Central memory CD4-positive, alpha-beta T cell (primary cell): Measurements from ENCODE around the gene SMIM5.
"Not testable (repeated sequence)": the region's sequence is repeated elsewhere in the genome, so short reads cannot be mapped to it uniquely, and the experiment has no call there.

ENCODE experiments used
- DNase-seq: peaks from one replicate; pipeline ENCODE4 v3.0.0; 2022
- total RNA-seq, 3 experiments: gene quantifications; one replicate each; lab custom pipeline; 2026; lab: John Stamatoyannopoulos, UW

SMIM5 gene, protein sequence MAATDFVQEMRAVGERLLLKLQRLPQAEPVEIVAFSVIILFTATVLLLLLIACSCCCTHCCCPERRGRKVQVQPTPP
- 0 to 1.7 (median 0.05) reads per million in 3 experiments for total RNA-seq

DNA sequence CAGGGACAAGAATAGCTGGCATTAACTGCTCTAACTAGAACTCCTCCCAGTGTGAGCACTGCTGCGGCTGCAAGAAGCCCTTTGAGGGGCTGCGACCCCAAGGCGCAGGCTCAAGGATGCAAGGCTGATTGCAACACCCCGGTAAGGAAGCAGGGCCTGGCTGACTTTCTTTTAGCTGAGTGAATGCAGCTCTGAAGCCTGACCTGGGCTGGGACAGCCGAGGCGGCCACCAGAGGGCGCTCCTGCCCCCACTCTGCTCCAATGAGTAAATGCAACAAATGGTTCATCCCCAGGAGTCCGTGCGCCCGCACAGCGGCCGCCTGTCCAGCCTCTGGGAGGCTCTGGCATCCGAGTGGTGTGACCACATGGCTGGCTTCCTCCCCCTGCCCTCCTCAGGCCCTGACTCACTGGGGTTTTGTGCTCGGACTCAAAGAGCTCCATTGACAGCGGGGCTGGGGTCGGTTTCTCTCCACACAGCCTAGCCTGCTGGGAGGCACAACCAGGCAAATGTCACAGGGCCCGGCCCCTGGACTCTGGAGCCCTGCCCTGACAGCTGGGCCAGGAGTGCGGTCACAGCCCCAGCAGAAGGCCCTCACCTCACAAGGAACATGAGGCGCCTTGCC lies at the start of gene SMIM5:
Gene SMIM5, plus strand, starts transcription at position 572 of the 623 bp plus-strand sequence. CDS start 6,768 bp downstream, outside the sequence.
- peak; percentile 71 for DNase-seq

DNA sequence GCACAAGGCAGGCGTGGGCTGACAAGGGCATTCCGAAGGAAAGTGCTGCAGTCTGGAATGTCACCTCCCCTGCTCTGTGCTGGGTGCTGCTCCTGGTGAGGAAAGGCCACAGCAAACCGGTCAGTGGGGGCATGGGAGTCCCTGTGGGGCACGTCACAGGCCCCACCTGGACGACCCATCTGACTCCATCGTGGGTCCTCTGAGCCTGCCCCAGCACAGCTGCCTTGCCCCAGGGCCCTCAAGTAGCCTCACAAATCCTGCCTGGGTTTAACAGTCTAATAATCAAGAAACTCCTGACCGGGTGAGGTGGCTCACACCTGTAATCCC lies 48.4 kb upstream of the SMIM5 start:
- DNase-seq: no peak

DNA sequence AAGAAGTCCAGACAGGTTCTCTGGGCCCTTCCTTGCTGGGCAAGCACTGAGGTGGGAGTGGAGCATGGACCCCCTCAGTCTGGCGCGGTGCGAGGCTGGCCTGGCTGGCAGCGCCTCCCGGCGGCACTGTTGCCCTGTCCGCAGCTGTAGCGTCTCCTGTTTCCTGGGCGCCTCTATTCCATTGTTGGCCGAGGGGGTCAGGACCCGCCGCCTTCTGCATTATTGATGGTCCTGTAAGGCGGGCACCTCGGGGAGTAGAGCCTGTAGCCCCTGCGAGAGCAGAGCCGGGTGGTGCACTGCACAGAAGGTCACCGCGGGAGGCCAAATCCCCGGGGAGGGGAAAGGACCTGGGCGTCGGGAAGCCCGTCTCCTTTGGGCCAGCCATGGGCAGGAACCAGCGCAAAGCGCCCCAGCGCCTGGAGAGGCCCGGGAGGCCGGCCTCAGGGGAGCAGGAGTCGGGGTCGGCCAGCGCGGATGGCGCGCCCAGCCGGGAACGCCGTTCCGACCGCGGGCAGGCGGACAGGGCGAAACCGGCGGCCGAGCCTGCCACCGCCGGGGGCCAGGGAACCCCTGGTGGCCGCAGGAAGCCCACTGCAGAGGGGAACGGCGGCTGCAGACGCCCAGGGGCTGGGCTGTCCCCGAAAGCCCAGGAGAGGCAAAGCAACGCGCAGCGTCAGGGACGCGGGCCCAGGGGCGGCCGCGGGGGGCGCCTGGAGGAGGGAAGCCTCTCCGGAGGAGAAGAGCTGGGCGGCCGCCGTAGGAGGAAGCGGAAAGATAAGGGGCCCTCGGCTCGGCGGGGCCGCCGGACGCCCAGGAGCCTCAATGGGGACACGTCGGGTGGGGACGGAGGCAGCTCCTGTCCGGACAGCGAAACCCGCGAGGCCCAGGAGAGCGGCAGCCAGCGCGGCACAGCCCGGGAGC lies 45.3 kb upstream of the SMIM5 start, which contains the start of gene MYO15B:
Gene MYO15B, plus strand, starts transcription at position 126 of the 921 bp plus-strand sequence. Its CDS starts 258 bp downstream, at position 384.
- DNase-seq: peak; percentile 50

DNA sequence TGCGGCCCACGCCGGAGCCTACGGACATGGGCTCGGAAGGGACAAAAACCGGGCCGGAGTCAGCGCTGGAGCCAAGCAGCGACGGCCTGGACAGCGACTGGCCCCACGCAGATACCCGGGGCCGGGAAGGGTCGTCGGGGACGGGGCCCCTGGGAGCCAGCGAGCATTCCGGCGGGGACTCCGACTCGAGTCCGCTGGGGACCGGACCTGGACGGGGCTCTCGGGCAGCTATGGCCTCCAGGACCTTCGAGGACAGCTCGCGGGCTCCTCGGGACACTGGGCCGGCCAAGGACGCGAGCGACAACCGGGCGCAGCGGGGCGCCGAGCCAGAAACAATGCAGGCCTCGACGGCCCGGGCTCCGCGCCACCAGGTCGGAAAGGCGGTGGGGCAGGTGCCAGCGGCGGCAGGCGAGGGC lies 44.6 kb upstream of the SMIM5 start:
- no peak for DNase-seq

DNA sequence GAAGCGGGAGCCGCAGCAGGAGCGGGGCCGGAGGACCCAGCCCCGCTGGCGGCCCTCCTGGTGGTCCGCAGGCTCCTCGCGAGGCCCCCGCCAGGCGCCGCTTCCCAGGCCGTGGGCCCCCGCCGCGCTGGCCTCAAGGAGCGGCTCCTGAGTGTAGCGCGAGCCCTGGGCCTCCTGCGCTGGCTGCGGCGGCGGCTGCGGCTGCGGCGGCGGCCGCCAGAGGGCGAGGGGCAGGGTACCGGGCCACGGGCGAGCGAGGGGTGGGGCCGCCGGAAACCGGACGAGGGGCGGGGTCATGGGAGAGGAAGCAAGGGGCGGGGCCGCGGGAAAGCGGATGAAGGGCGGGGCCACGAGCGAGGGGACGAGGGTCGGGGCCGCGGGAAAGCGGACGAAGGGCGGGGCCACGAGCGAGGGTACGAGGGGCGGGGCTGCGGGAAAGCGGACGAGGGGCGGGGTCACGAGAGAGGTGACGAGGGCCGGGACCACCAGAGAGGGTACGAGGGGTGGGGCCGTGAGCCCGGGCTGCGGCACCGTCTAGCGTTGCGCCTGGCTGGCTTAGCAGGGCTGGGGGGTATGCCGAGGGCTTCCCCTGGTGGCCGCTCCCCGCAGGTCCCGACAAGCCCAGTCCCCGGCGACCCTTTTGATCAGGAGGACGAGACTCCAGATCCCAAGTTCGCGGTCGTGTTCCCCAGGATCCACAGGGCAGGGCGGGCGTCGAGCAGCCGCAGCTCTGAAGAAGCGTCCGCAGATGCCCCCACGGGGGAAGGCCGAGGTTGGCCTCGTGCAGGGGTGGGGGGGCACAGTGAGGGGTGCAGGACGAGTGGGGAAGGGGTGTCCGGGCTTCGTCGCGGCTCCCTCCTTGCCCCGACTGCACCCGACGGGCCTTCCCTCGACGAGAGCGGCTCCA lies 44.0 kb upstream of the SMIM5 start:
- peak; percentile 84 for DNase-seq

DNA sequence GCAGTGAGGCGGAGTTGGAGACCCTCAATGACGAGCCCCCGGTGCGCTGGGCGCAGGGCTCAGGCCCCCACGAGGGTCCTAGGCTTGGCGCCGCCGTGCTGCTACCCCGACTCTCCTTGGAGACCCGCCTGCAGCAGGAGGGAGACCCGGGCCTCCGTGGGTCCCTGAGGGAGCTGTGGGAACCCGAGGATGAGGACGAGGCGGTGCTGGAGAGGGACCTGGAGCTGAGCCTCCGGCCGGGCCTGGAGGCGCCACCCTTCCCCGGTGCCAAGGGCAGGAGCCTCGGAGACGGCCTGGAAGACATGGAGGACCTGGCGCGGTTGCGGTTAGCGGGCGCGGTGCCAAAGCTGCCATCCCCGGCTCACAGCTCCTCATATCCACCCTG lies 43.3 kb upstream of the SMIM5 start:
- no peak for DNase-seq

DNA sequence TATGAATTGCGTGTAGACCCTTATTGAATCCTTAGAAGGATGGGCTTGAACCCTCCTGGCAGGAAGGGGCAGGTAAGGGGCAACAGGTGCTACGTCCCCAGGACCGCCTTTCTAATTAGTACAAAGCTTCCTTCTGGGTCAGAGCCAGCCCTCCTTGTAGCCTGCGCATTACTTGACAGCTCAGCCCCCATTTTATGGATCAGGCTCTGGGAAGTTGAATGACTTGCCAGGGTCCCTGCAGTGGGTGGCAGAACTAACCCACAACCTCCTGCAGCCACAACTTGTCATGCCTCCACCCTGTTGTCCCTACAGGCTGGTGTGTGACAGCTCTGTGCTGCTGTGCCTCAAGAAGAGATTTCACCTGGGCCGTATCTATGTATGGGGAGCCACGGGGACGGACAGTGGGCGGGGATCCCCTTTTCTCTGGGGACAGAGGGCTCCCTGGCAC lies 42.9 kb upstream of the SMIM5 start:
- DNase-seq: no peak

DNA sequence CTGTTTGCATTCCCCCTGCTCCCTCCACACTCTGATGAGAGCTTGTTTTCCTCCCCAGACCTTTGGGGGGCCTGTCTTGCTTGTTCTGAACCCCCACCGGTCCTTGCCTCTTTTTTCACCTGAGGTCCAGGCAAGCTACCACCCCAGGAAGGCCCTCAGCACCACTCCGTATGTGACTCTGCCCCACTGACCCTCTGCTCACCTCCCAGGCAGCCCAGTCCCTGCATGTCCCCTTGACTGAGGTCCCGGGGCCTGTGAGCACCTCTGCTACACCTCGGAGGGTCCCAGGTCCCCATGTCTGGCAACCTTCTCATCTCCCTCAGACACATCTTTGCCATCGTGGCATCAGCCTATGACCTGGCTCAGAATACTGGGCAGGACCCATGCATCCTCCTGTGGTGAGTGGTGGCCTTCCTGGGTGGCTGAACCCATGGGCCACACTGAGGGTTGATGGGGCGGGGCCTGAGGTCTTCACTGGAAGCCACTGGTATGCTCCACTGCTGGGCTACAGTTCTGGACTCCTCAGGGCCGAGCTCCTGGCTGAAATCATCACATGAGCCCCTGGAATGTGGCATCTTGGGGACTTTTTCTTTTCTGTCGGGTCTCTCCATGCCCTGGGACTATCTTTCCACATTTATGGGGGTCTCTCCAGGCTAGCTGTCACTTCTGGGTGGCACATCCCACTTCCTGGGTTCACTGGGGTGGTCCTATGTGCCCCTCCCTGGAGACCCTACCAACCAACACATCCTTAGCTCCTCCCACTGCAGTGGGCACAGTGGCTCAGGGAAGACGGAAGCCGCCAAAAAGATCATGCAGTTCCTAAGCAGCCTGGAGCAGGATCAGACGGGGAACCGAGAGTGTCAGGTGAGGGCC lies 42.1 kb upstream of the SMIM5 start:
- DNase-seq: no peak

DNA sequence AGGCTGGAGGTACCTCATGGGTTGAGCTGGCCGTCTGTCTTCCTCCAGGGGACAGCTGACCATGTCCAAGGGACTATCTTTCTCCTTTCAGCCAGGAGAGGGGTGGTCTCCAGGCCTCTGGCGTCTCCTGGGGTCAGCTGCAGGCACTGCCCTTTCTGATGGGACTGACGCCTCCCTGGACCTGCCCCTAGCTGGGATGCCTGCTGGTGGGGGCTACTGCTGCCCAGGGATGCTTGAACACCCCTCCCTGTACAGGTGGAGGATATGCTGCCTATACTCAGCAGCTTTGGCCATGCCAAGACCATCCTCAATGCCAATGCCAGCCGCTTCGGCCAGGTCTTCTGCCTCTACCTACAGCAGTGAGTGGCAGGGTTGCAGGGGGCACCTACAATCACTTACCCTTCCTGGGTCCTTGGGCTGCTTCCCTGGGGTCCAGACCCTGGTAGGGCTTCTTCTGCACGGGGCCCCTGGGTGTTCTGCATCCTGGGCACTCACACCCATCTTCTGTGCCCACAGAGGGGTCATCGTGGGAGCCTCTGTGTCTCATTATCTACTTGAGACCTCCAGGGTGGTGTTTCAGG lies 41.4 kb upstream of the SMIM5 start:
- no peak for DNase-seq

DNA sequence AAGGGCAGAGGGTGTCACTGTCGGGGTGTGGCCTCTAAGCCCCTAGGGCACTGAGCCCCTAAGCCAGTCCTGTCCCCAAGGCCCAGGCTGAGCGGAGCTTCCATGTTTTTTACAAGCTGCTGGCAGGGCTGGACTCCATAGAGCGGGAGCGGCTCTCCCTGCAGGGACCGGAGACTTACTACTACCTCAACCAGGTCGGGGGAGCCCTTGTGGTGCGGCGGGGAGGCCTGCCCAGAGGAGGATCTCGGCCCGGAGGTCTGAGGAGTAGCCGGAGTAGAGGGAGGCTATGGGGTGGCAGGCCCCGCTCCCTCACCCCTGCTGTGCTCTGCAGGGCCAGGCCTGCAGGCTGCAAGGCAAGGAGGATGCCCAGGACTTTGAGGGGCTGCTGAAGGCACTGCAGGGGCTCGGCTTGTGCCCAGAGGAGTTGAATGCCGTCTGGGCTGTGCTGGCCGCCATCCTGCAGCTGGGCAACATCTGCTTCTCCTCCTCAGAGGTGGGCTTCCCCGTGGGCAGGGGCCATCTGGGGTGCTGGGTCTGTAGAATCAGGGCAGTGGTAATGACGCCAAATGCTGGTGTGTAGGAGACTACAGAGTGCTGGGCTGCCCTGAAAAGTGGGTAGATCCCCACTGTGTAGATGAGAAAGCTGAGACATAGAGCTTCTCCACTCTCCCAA lies 40.8 kb upstream of the SMIM5 start:
- no peak for DNase-seq

DNA sequence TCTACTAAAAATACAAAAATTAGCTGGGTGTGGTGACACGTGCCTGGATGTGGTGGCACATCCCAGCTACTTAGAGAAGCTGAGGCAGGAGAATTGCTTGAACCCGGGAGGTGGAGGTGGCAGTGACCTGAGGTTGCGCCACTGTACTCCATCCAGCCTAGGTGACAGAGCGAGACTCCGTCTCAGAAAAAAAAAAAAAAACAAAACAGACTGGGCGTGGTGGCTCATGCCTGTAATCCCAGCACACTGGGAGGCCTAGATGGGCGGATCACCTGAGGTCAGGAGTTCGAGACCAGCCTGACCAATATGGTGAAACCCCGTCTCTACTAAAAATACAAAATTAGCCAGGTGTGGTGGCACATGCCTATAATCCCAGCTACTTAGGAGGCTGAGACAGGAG lies 39.8 kb upstream of the SMIM5 start:
- DNase-seq: not testable (repeated sequence)

DNA sequence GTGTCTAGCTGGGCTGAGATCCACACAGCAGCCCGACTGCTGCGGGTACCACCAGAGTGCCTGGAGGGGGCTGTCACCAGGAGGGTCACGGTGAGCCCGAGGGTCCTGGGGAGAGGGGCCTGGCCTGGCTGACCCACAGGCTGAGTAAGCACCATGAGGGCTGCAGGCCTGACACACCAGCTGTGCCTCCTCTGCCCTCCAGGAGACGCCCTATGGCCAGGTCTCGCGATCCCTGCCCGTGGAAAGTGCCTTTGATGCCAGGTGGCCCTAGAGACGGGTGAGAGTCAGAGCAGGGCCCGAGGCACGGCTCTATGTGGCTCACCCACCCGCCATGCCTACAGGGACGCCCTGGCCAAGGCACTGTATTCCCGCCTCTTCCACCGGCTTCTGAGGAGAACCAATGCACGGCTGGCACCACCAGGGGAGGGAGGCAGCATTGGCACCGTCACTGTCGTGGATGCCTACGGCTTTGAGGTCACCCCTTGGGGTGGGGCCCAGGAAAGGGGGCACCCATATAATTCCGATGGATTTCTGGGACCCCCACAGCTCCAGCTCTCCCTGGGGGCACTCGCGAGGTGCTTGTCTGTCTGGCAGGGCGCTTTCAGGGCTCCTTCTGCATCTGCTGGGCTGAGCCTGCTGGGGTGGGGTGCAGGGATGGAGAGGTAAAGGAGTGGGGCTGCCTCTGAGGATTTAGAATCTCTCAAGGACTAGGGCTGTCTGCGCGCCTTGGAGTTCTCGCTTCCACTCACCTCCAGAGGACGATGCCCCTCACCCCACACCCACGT lies 38.5 kb upstream of the SMIM5 start:
- DNase-seq: no peak

DNA sequence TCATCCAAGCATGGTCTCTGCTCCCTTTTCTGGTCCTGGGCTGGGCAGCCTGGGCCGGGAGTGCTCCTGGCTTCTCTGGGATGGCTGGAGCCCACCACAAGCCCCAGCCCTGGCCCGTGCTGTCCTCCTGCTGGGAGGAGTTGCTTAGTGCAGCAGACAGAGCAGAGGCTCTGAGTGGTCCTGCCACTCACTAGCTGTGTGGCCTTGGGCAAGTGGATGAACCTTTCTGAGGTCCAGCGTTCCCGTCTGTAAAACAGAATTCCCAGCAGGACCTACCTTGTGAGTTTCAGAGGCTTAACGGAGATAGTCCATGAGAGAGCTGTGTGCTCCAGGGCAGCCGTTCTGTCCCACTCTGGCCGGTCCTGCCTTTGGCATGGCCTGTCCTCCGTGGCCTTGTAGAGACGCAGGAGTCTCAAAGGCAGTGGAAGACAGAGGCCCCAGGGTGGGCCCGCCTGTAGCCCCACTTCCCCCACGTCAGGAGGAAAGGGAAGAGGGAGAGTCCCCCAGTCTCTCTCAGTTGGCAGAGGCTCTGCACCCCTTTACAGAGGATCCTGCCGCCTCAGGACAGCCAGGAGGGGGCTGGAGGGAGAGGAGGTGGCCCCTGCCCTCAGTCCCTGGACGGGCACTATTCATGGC lies 37.8 kb upstream of the SMIM5 start:
- DNase-seq: no peak

DNA sequence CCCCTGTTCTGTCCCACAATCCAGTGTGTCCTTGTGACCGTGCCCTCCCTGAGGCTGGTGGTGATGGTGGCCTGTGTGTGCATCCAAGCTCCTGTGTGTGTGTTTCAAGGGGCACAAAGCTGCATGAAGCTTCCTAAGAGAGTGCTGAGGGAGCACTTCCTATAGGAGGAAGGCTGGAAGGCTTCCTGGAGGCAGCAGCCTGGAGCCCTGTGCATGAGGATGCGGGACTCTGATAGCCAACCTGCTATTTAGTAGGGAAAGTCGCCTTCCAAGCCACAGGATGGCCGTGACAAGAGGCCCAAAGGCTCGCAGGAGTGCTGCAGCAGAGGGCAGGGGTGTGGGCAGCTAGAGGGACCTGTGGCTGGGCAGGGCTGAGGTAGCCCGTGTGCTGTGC lies 37.3 kb upstream of the SMIM5 start:
- DNase-seq: no peak

DNA sequence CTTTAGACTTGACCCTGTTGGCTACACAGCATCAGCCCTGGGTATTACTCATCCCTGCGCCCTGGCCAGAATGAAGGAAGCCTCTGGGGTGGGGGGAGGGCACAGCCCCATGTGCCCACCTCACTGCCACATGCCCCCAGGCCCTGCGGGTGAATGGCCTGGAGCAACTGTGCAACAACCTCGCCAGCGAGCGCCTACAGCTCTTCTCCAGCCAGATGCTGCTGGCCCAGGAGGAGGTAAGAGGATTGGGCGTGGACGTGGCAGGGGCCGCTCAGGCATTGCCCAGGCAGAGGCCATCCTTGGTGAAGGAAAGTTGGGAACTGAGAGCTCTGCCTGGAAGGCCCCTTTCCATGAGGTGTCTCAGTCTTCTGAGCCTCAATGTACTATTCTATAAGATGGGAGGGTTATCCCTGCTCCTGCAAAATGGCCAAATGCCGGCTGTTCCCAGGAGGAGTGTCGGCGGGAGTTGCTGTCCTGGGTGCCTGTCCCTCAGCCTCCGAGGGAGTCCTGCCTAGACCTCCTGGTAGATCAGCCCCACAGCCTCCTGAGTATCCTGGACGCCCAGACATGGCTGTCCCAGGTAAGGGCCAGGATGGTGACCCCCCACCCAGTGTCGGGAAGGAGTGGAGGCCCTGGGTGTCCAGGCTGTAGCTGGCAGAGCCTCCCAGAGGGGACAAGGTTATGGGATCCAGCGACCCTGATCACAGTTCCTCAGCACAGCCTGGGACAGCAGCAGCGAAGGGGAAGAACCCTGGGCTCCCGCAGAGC lies 36.7 kb upstream of the SMIM5 start:
- DNase-seq: no peak

DNA sequence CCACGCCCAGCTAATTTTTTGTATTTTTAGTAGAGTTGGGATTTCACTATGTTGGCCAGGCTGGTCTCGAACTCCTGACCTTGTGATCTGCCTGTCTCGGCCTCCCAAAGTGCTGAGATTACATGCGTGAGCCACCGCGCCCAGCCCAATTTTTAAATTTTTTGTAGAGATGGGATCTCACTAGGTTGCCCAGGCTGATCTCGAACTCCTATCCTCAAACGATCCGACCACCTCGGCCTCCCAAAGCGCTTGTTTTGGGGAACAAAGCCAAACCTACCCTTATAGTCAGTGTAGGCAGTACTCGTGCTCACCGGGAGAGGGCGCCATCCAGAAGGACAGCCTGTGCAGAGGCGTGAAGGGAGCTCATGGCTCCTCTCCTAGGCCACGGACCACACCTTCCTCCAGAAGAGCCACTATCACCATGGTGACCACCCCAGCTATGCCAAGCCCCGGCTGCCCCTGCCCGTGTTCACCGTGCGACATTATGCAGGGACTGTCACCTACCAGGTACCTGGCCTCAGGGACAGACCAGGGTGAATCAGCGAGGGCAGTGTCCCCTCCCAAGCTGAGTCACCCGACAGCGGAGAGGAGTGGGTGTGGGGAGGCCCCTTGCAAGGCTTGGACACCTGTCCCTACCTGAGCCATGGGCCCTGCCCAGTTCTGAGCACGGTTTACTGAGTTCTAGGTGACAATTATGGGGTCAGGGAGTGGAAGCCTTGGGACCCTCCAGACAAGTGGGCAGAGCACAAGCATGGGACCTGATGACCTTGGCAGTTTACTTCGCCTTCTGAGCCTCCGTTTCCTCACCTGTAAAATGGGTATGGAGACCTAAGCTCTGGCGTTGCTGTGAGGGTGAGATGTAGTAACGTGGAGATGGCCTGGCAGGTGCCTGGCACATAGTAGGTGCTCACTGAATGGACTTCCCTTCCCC lies 31.9 kb upstream of the SMIM5 start:
- peak; percentile 33 for DNase-seq

DNA sequence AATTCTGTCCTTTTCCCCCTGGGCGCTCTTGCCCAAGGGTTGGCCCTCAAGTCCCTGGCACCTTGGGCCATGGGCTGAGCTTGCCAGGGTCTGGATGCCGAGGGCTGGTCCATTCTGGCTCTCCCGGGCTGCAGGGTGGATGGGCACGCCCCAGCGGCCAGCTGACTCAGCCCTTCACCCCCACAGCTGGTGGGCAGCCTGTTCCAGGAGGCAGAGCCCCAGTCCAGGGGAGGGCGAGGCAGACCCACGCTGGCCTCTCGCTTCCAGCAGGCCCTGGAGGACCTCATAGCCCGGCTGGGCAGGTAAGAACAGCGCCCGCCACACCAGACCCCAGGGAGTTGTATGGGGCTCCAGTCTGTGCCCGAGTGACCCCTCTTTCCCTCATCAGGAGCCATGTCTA lies 30.6 kb upstream of the SMIM5 start:
- DNase-seq: no peak
